GM23248 (cell line): ENCODE data around the gene NKAIN1. TPM values are rescaled to one million over a fixed set of nuclear protein-coding genes. Genes with fewer than 3 reads are reported as not detected.
"Not testable (repeated sequence)": the region's sequence is repeated elsewhere in the genome, so short reads cannot be mapped to it uniquely, and the experiment has no call there.

Experiments used
- DNase-seq: peaks from one replicate; pipeline ENCODE4 v3.0.0-alpha.2; 2015
- H2AFZ ChIP-seq: fragments of 200-600 bp; sonication (generic); 2 replicates; pipeline ENCODE4 v1.6.1; 2016; ENCODE audit warnings: antibody characterized with exemption
- H3F3A ChIP-seq: fragments of 200-600 bp; sonication (generic); 2 replicates; pipeline ENCODE4 v1.6.1; 2016; ENCODE audit warnings: mild to moderate bottlenecking, antibody characterized with exemption, mixed run types; ENCODE audit not compliant: insufficient read depth
- H3K27ac ChIP-seq: fragments of 200-600 bp; sonication (generic); 2 replicates; pipeline ENCODE4 v1.5.1; 2016; ENCODE audit warnings: mild to moderate bottlenecking
- H3K27me3 ChIP-seq: fragments of 200-600 bp; sonication (generic); replicated peaks from 2 replicates; pipeline ENCODE4 v1.6.1; 2016; ENCODE audit warnings: mild to moderate bottlenecking; ENCODE audit not compliant: insufficient read depth
- H3K36me3 ChIP-seq: fragments of 200-600 bp; sonication (generic); 2 replicates; pipeline ENCODE4 v1.6.1; 2016; ENCODE audit warnings: low read depth, mild to moderate bottlenecking
- H3K4me1 ChIP-seq: fragments of 200-600 bp; sonication (generic); 2 replicates; pipeline ENCODE4 v1.6.1; 2016; ENCODE audit warnings: mild to moderate bottlenecking; ENCODE audit not compliant: insufficient read depth
- H3K4me2 ChIP-seq: fragments of 200-600 bp; sonication (generic); one replicate; pipeline ENCODE4 v1.6.1; 2016; ENCODE audit warnings: mild to moderate bottlenecking; ENCODE audit not compliant: unreplicated experiment
- H3K4me3 ChIP-seq: fragments of 200-600 bp; sonication (generic); 2 replicates; pipeline ENCODE4 v1.5.1; 2016; ENCODE audit warnings: mild to moderate bottlenecking
- H3K79me2 ChIP-seq: fragments of 200-600 bp; sonication (generic); 2 replicates; pipeline ENCODE4 v1.6.1; 2016; ENCODE audit warnings: mild to moderate bottlenecking; ENCODE audit not compliant: insufficient read depth
- H3K9ac ChIP-seq: fragments of 200-600 bp; sonication (generic); 2 replicates; pipeline ENCODE4 v1.6.1; 2016; ENCODE audit warnings: mild to moderate bottlenecking
- H3K9me2 ChIP-seq: fragments of 200-600 bp; sonication (generic); 2 replicates; pipeline ENCODE4 v1.6.1; 2016; ENCODE audit warnings: mixed run types, mild to moderate bottlenecking, moderate library complexity; ENCODE audit not compliant: insufficient read depth
- H3K9me3 ChIP-seq: fragments of 200-600 bp; sonication (generic); one replicate; pipeline ENCODE4 v1.6.1; 2017; ENCODE audit warnings: low read depth
- H4K20me1 ChIP-seq: fragments of 200-600 bp; sonication (generic); 2 replicates; pipeline ENCODE4 v1.6.0; 2016; ENCODE audit not compliant: insufficient read depth
- EZH2 ChIP-seq: fragments of 200-600 bp; sonication (generic); IDR thresholded peaks from 2 replicates; pipeline ENCODE4 v1.6.1; 2018; ENCODE audit warnings: antibody characterized with exemption, mild to moderate bottlenecking; ENCODE audit not compliant: insufficient read depth, poor library complexity, severe bottlenecking
- EZH2phosphoT487 ChIP-seq: fragments of 200-600 bp; sonication (generic); IDR thresholded peaks from 2 replicates; pipeline ENCODE4 v1.6.1; 2018; ENCODE audit warnings: antibody characterized with exemption, moderate library complexity, mild to moderate bottlenecking, low read depth; ENCODE audit not compliant: insufficient read depth
- WGBS, 2 experiments: methylation state at CpG; one replicate each; pipeline ENCODE4 v1.1.6; 2015 to 2017; ENCODE audit warnings: low lambda C conversion rate in 2 of 2, low coverage in 1 of 2; ENCODE audit errors: missing lambda C conversion rate in 2 of 2; 5-methylcytosine and 5-hydroxymethylcytosine counted together
- in situ Hi-C: fragments of 300-500 bp; cut with MboI; formaldehyde crosslinking; loops from 2 replicates; pipeline ENCODE4 v1.15.0; 2020
- polyA plus RNA-seq: library from polyadenylated mRNA; unstranded; fragments of >200 nt; fragmentation: Nextera tagmentation; extraction: Ambion mirVana; gene quantifications from 2 replicates; pipeline ENCODE4 v1.2.1, GENCODE V29; 2016
- total RNA-seq: library from RNA; depleted of rRNA; stranded (reverse); fragments of >200 nt; shearing (Covaris generic); gene quantifications from 2 replicates; pipeline ENCODE4 v1.2.3, GENCODE V29; 2014

Gene NKAIN1
- total and polyA plus RNA-seq, 2 experiments from 2014 or later: 0.11 TPM; not detected in 1

GRCh38 chr1:31196685-31197084, 43.0 kb downstream of the NKAIN1 start:
- peak; percentile 91 for DNase-seq
- Histone ChIP-seq H3K27ac (no peak overlapping the region), H3K36me3 (no peaks in the 10 kb centered on the region), H3K4me1 (no peaks in the 10 kb centered on the region), H2AFZ (no peak overlapping the region), H3K9ac (no peak overlapping the region), H3K79me2 (no peaks in the 10 kb centered on the region), H3K4me3 (no peak overlapping the region), H3F3A (no peaks in the 10 kb centered on the region), H3K27me3 (no peaks in the 10 kb centered on the region), H3K9me3 (no peaks in the 10 kb centered on the region), H4K20me1 (no peaks in the 10 kb centered on the region), H3K9me2 (no peaks in the 10 kb centered on the region), H3K4me2 (no peak overlapping the region)
- 0 to 2% methylated on average over 2 of the region's 2 CpGs for WGBS, 2 experiments
- in situ Hi-C loops: loop anchor here (25.0 kb wide), 1 partner anchor 341 kb away; no protein-coding TSS in a partner anchor
- TF ChIP-seq EZH2phosphoT487 (no peak), EZH2 (no peak)

GRCh38 chr1:31195267-31195666, 44.4 kb downstream of the NKAIN1 start:
- H3K79me2 ChIP-seq, DNase-seq, H3K27ac ChIP-seq, H3F3A ChIP-seq, H3K27me3 ChIP-seq, H4K20me1 ChIP-seq, H2AFZ ChIP-seq, H3K4me3 ChIP-seq, H3K4me2 ChIP-seq, H3K9me3 ChIP-seq, H3K36me3 ChIP-seq, H3K9ac ChIP-seq, H3K4me1 ChIP-seq, H3K9me2 ChIP-seq: not testable (repeated sequence)
- WGBS, 2 experiments: 76 to 77% methylated on average over 10 of the region's 10 CpGs
- in situ Hi-C loops: loop anchor here (25.0 kb wide), 1 partner anchor 342 kb away; no protein-coding TSS in a partner anchor

- Histone ChIP-seq H3K79me2 (no peaks in the 10 kb centered on the region), H2AFZ (no peak overlapping the region), H3K27me3 (no peaks in the 10 kb centered on the region), H3K9me2 (no peaks in the 10 kb centered on the region), H3K9ac (no peak overlapping the region), H3K9me3 (no peaks in the 10 kb centered on the region), H3F3A (no peaks in the 10 kb centered on the region), H3K36me3 (no peaks in the 10 kb centered on the region), H4K20me1 (no peaks in the 10 kb centered on the region), H3K27ac (no peak overlapping the region), H3K4me3 (no peak overlapping the region), H3K4me1 (no peaks in the 10 kb centered on the region), H3K4me2 (no peak overlapping the region)
- no peak for TF ChIP-seq EZH2
- no peak for TF ChIP-seq EZH2phosphoT487
- 63 to 65% methylated on average over 5 of the region's 5 CpGs for WGBS, 2 experiments
- no peak for DNase-seq
- in situ Hi-C loops: loop anchor here (25.0 kb wide), 1 partner anchor 344 kb away; no protein-coding TSS in a partner anchor
Measured at GRCh38 chr1:31193729-31194128, 46.0 kb downstream of the NKAIN1 start.

GRCh38 chr1:31191281-31191680, 48.4 kb downstream of the NKAIN1 start:
- no peaks in the 10 kb centered on the region for H3K36me3 ChIP-seq
- no peaks in the 10 kb centered on the region for H3K27me3 ChIP-seq
- in situ Hi-C loops: loop anchor here (25.0 kb wide), 1 partner anchor 346 kb away; no protein-coding TSS in a partner anchor
- no peaks in the 10 kb centered on the region for H3K4me1 ChIP-seq
- H3K4me3 ChIP-seq: no peak overlapping the region
- H3K9me3 ChIP-seq: no peaks in the 10 kb centered on the region
- TF ChIP-seq EZH2phosphoT487 (no peak), EZH2 (no peak)
- H4K20me1 ChIP-seq: no peaks in the 10 kb centered on the region
- no peaks in the 10 kb centered on the region for H3K79me2 ChIP-seq
- H2AFZ ChIP-seq: no peak overlapping the region
- H3K9ac ChIP-seq: no peak overlapping the region
- H3K4me2 ChIP-seq: no peak overlapping the region
- no peaks in the 10 kb centered on the region for H3K9me2 ChIP-seq
- H3F3A ChIP-seq: no peaks in the 10 kb centered on the region
- no peak overlapping the region for H3K27ac ChIP-seq
- no peak for DNase-seq
- 86 to 88% methylated on average over 1 of the region's 1 CpG for WGBS, 2 experiments
